ENCODE results near the gene MOB2. TPM values are rescaled to one million over a fixed set of nuclear protein-coding genes. Genes with fewer than 3 reads are reported as not detected.

MOB2 gene
- total and polyA plus RNA-seq, 2 donors (not counting 1 experiment from before 2014, with no cell fraction given): 13.1 to 30.1 TPM

GRCh38 chr11:1482581-1483444, 3.8 kb downstream of the MOB2 start:
- TF ChIP-seq CTCF (conservative IDR thresholded peaks at IDR 0.05 in 1 of 2, IDR thresholded peaks at IDR 0.05 in 1 of 2; ENCODE audit: low read depth in 1 of 2, low read length in 2 of 2) (peak in 1 of 2 donors; percentile 4), EZH2 (IDR thresholded peaks at IDR 0.05; ENCODE audit: low read length, missing control alignments) (no peak)
- Histone ChIP-seq H3K4me2 (ENCODE audit: extremely low read depth, insufficient read depth, low read length) (no peak overlapping the region), H2AFZ (ENCODE audit: low read length) (no peak overlapping the region), H3K9me3 (ENCODE audit: control insufficient read depth, insufficient read depth, low read depth, low read length) (no peaks in the 10 kb centered on the region), H3K27ac (ENCODE audit: insufficient read depth, low read length) (no peak overlapping the region), H4K20me1 (ENCODE audit: control insufficient read depth, extremely low read depth, insufficient read depth, low read length) (no peaks in the 10 kb centered on the region), H3K9ac (ENCODE audit: insufficient read depth, low read length) (no peak overlapping the region), H3K4me1 (ENCODE audit: control insufficient read depth, extremely low read depth, insufficient read depth, low read length) (no peaks in the 10 kb centered on the region), H3K27me3 (ENCODE audit: control insufficient read depth, insufficient read depth, low read length) (no peaks in the 10 kb centered on the region), H3K4me3 (replicated peaks in 1 of 4; ENCODE audit: control extremely low read depth in 1 of 4, insufficient read depth in 1 of 4, low read depth in 3 of 4, low read length in 4 of 4) (no peak overlapping the region), H3K36me3 (ENCODE audit: control insufficient read depth, insufficient read depth, low read length) (no peaks in the 10 kb centered on the region), H3K79me2 (ENCODE audit: control insufficient read depth, insufficient read depth, low read length) (no peaks in the 10 kb centered on the region)
- DNase-seq (ENCODE audit: low read depth in 2 of 2): no peak

- H3K4me2 ChIP-seq (ENCODE audit: extremely low read depth, insufficient read depth, low read length): no peak overlapping the region
- no peaks in the 10 kb centered on the region for H3K27me3 ChIP-seq (ENCODE audit: control insufficient read depth, insufficient read depth, low read length)
- no peaks in the 10 kb centered on the region for H4K20me1 ChIP-seq (ENCODE audit: control insufficient read depth, extremely low read depth, insufficient read depth, low read length)
- no peak overlapping the region for H3K9ac ChIP-seq (ENCODE audit: insufficient read depth, low read length)
- no peaks in the 10 kb centered on the region for H3K36me3 ChIP-seq (ENCODE audit: control insufficient read depth, insufficient read depth, low read length)
- DNase-seq (ENCODE audit: low read depth in 2 of 2): no peak
- no peaks in the 10 kb centered on the region for H3K9me3 ChIP-seq (ENCODE audit: control insufficient read depth, insufficient read depth, low read depth, low read length)
- H3K27ac ChIP-seq (ENCODE audit: insufficient read depth, low read length): no peak overlapping the region
- no peak overlapping the region for H2AFZ ChIP-seq (ENCODE audit: low read length)
- TF ChIP-seq CTCF (conservative IDR thresholded peaks at IDR 0.05 in 1 of 2, IDR thresholded peaks at IDR 0.05 in 1 of 2; ENCODE audit: low read depth in 1 of 2, low read length in 2 of 2) (no peak), EZH2 (IDR thresholded peaks at IDR 0.05; ENCODE audit: low read length, missing control alignments) (no peak)
- no peak overlapping the region for H3K4me3 ChIP-seq (replicated peaks in 1 of 4; ENCODE audit: control extremely low read depth in 1 of 4, insufficient read depth in 1 of 4, low read depth in 3 of 4, low read length in 4 of 4)
- H3K79me2 ChIP-seq (ENCODE audit: control insufficient read depth, insufficient read depth, low read length): no peaks in the 10 kb centered on the region
- H3K4me1 ChIP-seq (ENCODE audit: control insufficient read depth, extremely low read depth, insufficient read depth, low read length): no peaks in the 10 kb centered on the region
These were observed 4.6 kb downstream of the MOB2 start for GRCh38 chr11:1481861-1482441.

GRCh38 chr11:1481483-1481825, 5.1 kb downstream of the MOB2 start:
- H2AFZ ChIP-seq (ENCODE audit: low read length): no peak overlapping the region
- no peak overlapping the region for H3K9ac ChIP-seq (ENCODE audit: insufficient read depth, low read length)
- no peaks in the 10 kb centered on the region for H4K20me1 ChIP-seq (ENCODE audit: control insufficient read depth, extremely low read depth, insufficient read depth, low read length)
- H3K27me3 ChIP-seq (ENCODE audit: control insufficient read depth, insufficient read depth, low read length): no peaks in the 10 kb centered on the region
- no peak overlapping the region for H3K27ac ChIP-seq (ENCODE audit: insufficient read depth, low read length)
- no peaks in the 10 kb centered on the region for H3K79me2 ChIP-seq (ENCODE audit: control insufficient read depth, insufficient read depth, low read length)
- no peaks in the 10 kb centered on the region for H3K9me3 ChIP-seq (ENCODE audit: control insufficient read depth, insufficient read depth, low read depth, low read length)
- H3K4me2 ChIP-seq (ENCODE audit: extremely low read depth, insufficient read depth, low read length): no peak overlapping the region
- H3K4me3 ChIP-seq (replicated peaks in 1 of 4; ENCODE audit: control extremely low read depth in 1 of 4, insufficient read depth in 1 of 4, low read depth in 3 of 4, low read length in 4 of 4): no peak overlapping the region
- TF ChIP-seq EZH2 (IDR thresholded peaks at IDR 0.05; ENCODE audit: low read length, missing control alignments) (no peak), CTCF (conservative IDR thresholded peaks at IDR 0.05 in 1 of 2, IDR thresholded peaks at IDR 0.05 in 1 of 2; ENCODE audit: low read depth in 1 of 2, low read length in 2 of 2) (no peak)
- H3K4me1 ChIP-seq (ENCODE audit: control insufficient read depth, extremely low read depth, insufficient read depth, low read length): no peaks in the 10 kb centered on the region
- H3K36me3 ChIP-seq (ENCODE audit: control insufficient read depth, insufficient read depth, low read length): no peaks in the 10 kb centered on the region
- no peak for DNase-seq (ENCODE audit: low read depth in 2 of 2)
